ENCODE measurements around the gene OR8D4.
"Not testable (repeated sequence)": the region's sequence is repeated elsewhere in the genome, so short reads cannot be mapped to it uniquely, and the experiment has no call there.

OR8D4 gene

GRCh38 chr11:123901867-123902266 lies at the start of gene OR8D4:
Gene OR8D4, plus strand, starts transcription at chr11:123902167. Its CDS starts 4,265 bp downstream, at chr11:123906432.
- no peak for DNase-seq

DNA sequence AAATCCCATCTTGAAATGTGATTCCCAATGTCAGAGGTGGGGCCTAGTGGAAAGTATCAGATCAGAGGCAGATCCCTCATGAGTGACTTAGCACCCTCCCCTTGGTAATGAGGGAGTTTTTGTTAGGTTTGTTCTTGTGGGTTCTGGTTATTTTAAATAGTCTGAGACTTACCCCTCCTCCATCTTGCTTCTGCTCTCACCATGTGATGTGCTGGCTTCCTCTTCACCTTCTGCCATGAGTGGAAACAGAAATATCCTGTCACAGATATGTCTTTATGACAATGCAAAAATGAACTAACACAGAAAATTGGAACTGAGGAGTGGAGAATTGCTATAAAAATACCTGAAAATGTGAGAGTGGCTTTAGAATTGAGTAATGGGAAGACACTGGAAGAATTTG lies 49.6 kb upstream of the OR8D4 start:
- DNase-seq = no peak

- no peak for DNase-seq
These were observed 48.9 kb upstream of the OR8D4 start for GRCh38 chr11:123853038-123853437.

GRCh38 chr11:123856444-123856843 lies 45.5 kb upstream of the OR8D4 start:
- DNase-seq = no peak

- no peak for DNase-seq
These were observed 42.2 kb upstream of the OR8D4 start for GRCh38 chr11:123859731-123860130.

DNA sequence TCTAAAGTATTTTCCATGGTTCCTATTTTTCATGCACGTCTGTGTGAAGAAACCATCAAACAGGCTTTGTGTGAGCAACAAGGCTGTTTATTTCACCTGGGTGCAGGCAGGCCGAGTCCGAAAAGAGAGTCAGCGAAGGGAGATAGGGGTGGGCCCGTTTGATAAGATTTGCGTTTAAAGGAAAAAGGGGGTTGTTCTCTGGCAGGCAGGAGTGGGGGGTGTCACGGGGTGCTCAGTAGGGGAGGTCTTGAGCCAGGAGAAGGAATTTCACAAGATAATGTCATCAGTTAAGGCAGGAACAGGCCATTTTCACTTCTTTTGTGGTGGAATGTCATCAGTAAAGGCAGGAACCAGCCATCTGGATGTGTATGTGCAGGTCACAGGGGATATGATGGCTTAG lies 36.7 kb upstream of the OR8D4 start:
- not testable (repeated sequence) for DNase-seq

DNA sequence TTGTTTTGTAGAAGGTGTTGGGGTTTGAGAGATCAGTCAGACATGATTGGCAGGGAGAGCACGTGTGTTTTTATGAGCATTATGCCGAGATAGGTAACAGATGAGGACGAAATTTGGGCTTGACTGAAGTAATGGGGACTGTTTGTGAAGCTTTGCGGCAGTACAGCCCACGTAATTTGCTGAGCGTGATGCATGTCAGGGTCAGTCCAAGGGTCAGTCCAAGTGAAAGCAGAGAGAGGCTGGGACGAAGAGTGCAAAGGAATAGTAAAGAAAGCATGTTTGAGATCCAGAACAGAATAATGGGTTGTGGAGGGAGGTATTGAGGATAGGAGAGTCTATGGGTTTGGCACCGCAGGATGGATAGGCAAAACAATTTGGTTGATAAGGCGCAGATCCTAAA lies 34.2 kb upstream of the OR8D4 start:
- DNase-seq = not testable (repeated sequence)

- no peak for DNase-seq
These were observed 21.1 kb upstream of the OR8D4 start for GRCh38 chr11:123880912-123881311.

GRCh38 chr11:123885570-123885969 lies 16.4 kb upstream of the OR8D4 start, which contains the start of gene TMEM225:
Gene TMEM225, minus strand, starts transcription at chr11:123885670. Its CDS starts 245 bp downstream, at chr11:123885425.
- DNase-seq = no peak

GRCh38 chr11:123892031-123892430 lies 9.9 kb upstream of the OR8D4 start:
- DNase-seq = no peak

GRCh38 chr11:123899792-123900191 lies 2.2 kb upstream of the OR8D4 start:
- DNase-seq = no peak

GRCh38 chr11:123903932-123904331 lies 2.0 kb downstream of the OR8D4 start:
- no peak for DNase-seq

- no peak for DNase-seq
These were observed 3.0 kb downstream of the OR8D4 start for GRCh38 chr11:123904932-123905331.

GRCh38 chr11:123905826-123906225 lies 3.9 kb downstream of the OR8D4 start:
- no peak for DNase-seq

DNA sequence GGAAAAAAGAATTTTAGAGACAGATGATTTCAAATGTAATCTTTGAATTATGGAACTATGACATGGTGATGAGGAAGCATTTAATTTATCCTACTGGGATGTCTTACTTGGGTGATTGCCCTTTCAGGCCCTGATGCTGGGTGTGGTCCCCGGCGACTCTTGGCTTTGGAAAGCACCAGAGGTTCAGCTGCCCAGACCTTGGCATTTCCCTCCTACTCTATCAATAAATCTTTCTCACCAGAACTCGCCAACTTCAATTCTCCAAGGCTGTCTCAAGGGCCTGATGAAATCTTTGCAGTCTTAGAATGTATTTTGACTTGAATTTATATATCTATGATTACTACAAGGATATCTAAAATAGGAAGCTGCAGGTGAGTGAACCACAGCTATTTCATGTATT lies 19.0 kb downstream of the OR8D4 start:
- no peak for DNase-seq

- DNase-seq = no peak
These were observed 22.1 kb downstream of the OR8D4 start for GRCh38 chr11:123924027-123924426.

DNA sequence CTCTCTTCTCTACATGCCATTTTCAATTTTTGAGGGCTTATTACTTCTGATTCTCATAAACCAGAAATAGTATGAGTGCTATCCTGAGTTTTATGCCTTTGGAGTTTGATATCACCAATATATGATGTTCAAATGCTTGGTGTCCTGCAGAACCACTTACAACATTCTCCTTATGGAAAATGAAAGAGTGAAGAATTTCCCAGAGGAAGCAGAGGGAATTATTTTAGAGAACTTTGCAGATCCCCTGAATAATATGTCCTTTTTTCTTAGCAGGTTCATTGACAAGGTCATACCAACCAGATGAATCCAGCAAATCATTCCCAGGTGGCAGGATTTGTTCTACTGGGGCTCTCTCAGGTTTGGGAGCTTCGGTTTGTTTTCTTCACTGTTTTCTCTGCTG lies 37.4 kb downstream of the OR8D4 start, which contains the start of gene OR4D5:
Gene OR4D5, plus strand, starts transcription at position 301 of the 400 bp plus-strand sequence. Its CDS starts 0 bp downstream, at position 301.
- no peak for DNase-seq

DNA sequence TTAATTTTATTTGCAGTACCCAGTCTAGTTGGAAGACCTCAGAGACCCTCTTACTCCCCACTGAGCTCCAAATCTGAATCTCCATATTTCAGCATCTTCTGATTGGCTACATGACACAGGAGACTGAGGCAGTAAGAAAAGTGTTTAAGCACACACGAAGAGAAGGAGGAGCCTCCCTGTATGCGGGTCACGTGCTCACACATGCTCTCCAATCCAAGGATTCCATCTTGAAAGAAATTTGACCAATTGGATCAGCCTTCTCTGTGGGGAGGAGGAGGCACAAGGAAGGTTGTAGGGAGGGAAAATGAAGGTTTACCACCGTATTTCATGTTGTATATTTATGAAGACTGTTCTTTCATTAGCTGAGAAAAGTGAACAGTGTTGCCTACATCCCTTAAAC lies 40.4 kb downstream of the OR8D4 start:
- DNase-seq = no peak

DNA sequence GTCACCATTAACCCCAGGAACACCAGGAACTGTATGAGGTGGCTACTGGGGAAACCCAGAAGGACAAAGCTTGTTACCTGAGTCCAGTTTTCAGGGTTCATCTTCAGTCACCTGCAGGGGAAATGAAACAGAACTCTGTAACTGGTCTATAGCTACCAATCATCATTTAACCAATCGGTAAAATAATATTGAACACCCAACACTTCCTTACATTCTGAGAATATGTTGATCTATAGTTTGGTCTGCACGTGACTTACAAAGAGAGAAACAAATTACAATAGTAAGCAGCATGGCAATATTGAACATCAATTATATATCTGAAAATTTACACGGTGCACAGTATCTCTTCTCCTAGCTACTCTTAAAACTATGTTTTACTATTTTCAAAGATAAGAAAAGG lies 41.8 kb downstream of the OR8D4 start, which contains the start of gene OR6T1:
Gene OR6T1, minus strand, starts transcription at position 101 of the 400 bp plus-strand sequence. Its CDS starts 0 bp downstream, at position 101.
- no peak for DNase-seq

GRCh38 chr11:123945132-123945531 lies 43.2 kb downstream of the OR8D4 start:
- DNase-seq = no peak

- DNase-seq = no peak
These were observed 54.8 kb downstream of the OR8D4 start for GRCh38 chr11:123956752-123957151.

Data from MV-4-11 (cell line).